22Rv1 (cell line): ENCODE results near the gene SDK1.

ENCODE experiments used
- ZFX ChIP-seq: fragments of 450-650 bp; IDR thresholded peaks from 2 replicates; pipeline ENCODE4 v1.6.1; 2017; ENCODE audit warnings: antibody characterized with exemption, borderline replicate concordance
- TF ChIP-seq, protein P1 (sequence below): fragments of 450-650 bp; IDR thresholded peaks from 2 replicates; pipeline ENCODE4 v1.5.1; 2017; ENCODE audit warnings: mild to moderate bottlenecking

DNA sequence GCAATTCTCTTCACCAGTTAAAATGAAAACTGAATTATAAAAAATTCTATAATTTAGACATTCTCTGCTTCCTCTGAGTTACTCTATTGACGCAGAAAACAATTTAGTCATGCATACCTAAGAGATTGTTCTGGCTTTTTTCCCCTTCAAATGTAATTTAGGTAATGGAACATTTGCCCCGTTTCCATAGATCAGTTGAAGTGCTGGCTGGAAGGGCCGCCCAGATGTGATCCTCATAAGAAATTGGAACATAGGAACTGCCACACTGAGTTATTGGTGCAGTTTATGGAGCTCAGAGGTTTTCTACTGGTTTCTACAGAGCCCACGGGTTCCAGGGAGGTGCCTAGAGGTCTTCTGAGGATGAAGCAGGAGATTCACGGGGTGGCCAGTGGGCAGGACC lies 581.7 kb downstream of the SDK1 start:
- TF ChIP-seq, protein P1, sequence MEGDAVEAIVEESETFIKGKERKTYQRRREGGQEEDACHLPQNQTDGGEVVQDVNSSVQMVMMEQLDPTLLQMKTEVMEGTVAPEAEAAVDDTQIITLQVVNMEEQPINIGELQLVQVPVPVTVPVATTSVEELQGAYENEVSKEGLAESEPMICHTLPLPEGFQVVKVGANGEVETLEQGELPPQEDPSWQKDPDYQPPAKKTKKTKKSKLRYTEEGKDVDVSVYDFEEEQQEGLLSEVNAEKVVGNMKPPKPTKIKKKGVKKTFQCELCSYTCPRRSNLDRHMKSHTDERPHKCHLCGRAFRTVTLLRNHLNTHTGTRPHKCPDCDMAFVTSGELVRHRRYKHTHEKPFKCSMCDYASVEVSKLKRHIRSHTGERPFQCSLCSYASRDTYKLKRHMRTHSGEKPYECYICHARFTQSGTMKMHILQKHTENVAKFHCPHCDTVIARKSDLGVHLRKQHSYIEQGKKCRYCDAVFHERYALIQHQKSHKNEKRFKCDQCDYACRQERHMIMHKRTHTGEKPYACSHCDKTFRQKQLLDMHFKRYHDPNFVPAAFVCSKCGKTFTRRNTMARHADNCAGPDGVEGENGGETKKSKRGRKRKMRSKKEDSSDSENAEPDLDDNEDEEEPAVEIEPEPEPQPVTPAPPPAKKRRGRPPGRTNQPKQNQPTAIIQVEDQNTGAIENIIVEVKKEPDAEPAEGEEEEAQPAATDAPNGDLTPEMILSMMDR: no peak
- TF ChIP-seq ZFX: no peak
